HUES48 (cell line): ENCODE results near the gene JMJD4.
A peak's percentile ranks its signal among the peaks of the same experiment; 100 is the strongest.

ENCODE experiments used
- H3K27ac ChIP-seq: one replicate; pipeline ENCODE4 v1.7.0; 2013; ENCODE audit warnings: low read depth, low read length, inconsistent platforms
- H3K27me3 ChIP-seq: 2 replicates; pipeline ENCODE4 v1.6.1; 2013; ENCODE audit warnings: mild to moderate bottlenecking, low read length; ENCODE audit not compliant: control insufficient read depth, insufficient read depth
- H3K36me3 ChIP-seq: 2 replicates; pipeline ENCODE4 v1.6.1; 2013; ENCODE audit warnings: low read length; ENCODE audit not compliant: control insufficient read depth, insufficient read depth
- H3K4me1 ChIP-seq: 2 replicates; pipeline ENCODE4 v1.6.1; 2013; ENCODE audit warnings: mild to moderate bottlenecking, low read length; ENCODE audit not compliant: control insufficient read depth, insufficient read depth
- H3K4me3 ChIP-seq: 2 replicates; pipeline ENCODE4 v1.5.1; 2013; ENCODE audit warnings: mild to moderate bottlenecking, low read depth, low read length
- H3K9ac ChIP-seq: 2 replicates; pipeline ENCODE4 v1.6.1; 2013; ENCODE audit warnings: mild to moderate bottlenecking, low read depth, low read length, moderate library complexity
- H3K9me3 ChIP-seq: 2 replicates; pipeline ENCODE4 v1.6.1; 2013; ENCODE audit warnings: low read length; ENCODE audit not compliant: control insufficient read depth, insufficient read depth

JMJD4 gene, protein sequence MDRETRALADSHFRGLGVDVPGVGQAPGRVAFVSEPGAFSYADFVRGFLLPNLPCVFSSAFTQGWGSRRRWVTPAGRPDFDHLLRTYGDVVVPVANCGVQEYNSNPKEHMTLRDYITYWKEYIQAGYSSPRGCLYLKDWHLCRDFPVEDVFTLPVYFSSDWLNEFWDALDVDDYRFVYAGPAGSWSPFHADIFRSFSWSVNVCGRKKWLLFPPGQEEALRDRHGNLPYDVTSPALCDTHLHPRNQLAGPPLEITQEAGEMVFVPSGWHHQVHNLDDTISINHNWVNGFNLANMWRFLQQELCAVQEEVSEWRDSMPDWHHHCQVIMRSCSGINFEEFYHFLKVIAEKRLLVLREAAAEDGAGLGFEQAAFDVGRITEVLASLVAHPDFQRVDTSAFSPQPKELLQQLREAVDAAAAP

GRCh38 chr1:227734856-227735538 lies at the start of gene JMJD4, which contains the start of gene SNAP47:
TSS of gene JMJD4 (minus strand) at chr1:227735302. CDS start at chr1:227735273, 29 bp downstream.
TSS of gene SNAP47 (plus strand) at chr1:227735435. CDS start at chr1:227747737, 12,302 bp downstream.
- H3K36me3 ChIP-seq: peaks cover 37% of the 10 kb centered on the region
- H3K27ac ChIP-seq: peak within 1 kb of the TSS; percentile 71
- H3K9me3 ChIP-seq: no peaks in the 10 kb centered on the region
- peak within 1 kb of the TSS; percentile 72 for H3K4me3 ChIP-seq
- H3K9ac ChIP-seq: peak within 1 kb of the TSS; percentile 78; the same call in 1 of the 2 replicates
- peaks cover 3% of the 10 kb centered on the region; the same call in 1 of the 2 replicates for H3K4me1 ChIP-seq
- no peaks in the 10 kb centered on the region for H3K27me3 ChIP-seq

DNA sequence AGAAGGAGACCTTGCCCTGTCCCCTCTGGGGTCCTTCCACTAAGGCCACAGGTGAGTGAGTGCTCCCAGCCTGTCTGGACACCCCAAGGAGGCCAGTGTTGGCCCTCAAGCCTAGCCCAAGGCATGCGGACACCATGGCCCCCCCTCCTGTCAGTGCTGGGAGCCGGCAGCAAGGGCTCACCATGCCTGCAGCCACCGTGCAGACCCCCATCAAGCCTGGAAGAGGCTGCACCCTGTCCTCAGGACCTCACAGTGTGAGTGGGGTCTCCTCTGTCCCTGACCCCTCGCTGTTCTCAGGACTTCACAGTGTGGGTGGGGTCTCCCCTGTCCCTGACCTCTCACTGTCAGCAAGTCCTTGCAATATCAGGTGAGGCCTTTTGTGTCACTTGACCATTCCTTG lies 47.1 kb upstream of the JMJD4 start:
- H3K4me3 ChIP-seq: no peak overlapping the region
- H3K27me3 ChIP-seq: peaks cover 18% of the 10 kb centered on the region
- no peak overlapping the region for H3K27ac ChIP-seq

GRCh38 chr1:227781314-227781930 lies 46.3 kb upstream of the JMJD4 start:
- H3K4me1 ChIP-seq: no peaks in the 10 kb centered on the region
- peaks cover 18% of the 10 kb centered on the region for H3K36me3 ChIP-seq
- H3K27ac ChIP-seq: no peak overlapping the region
- H3K9ac ChIP-seq: no peak overlapping the region
- peaks cover 10% of the 10 kb centered on the region for H3K27me3 ChIP-seq
- no peaks in the 10 kb centered on the region for H3K9me3 ChIP-seq
- no peak overlapping the region for H3K4me3 ChIP-seq

More for the DNA sequence above, 47.1 kb upstream of the JMJD4 start:
- H3K36me3 ChIP-seq: peaks cover 14% of the 10 kb centered on the region; the same call in 1 of the 2 replicates
- H3K4me1 ChIP-seq: 0 out of 2 replicates have a peak, but pooled peaks cover 3% of the 10 kb centered on the region
- no peaks in the 10 kb centered on the region for H3K9me3 ChIP-seq
- H3K9ac ChIP-seq: no peak overlapping the region

GRCh38 chr1:227780101-227781044 lies 45.3 kb upstream of the JMJD4 start:
- Histone ChIP-seq H3K36me3 (peaks cover 26% of the 10 kb centered on the region), H3K9me3 (no peaks in the 10 kb centered on the region), H3K9ac (no peak overlapping the region), H3K4me3 (no peak overlapping the region), H3K27ac (no peak overlapping the region), H3K27me3 (no peaks in the 10 kb centered on the region; the same call in 1 of the 2 replicates), H3K4me1 (no peaks in the 10 kb centered on the region)

DNA sequence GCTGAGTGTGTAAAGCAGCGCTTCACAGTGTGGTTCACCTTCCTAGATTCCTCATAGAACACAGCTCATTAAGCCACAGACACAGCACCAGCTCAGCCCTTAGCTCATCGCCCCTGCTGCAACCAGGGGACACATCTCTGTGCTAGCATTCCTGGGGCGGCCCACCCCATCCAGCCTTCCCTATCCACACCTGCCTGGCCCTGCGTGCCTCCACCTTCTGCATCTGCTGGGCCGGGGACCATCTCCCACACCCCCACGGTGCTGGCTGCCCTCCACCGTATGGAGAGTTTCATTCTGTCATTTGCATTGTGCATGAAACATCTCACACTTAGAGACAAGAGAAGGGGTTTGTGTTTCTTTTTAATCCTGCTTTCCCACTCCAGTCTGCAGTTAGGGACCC lies 44.6 kb upstream of the JMJD4 start:
- Histone ChIP-seq H3K9me3 (no peaks in the 10 kb centered on the region), H3K27me3 (no peaks in the 10 kb centered on the region), H3K4me1 (no peaks in the 10 kb centered on the region), H3K4me3 (no peak overlapping the region), H3K36me3 (peaks cover 26% of the 10 kb centered on the region), H3K9ac (no peak overlapping the region), H3K27ac (no peak overlapping the region)

DNA sequence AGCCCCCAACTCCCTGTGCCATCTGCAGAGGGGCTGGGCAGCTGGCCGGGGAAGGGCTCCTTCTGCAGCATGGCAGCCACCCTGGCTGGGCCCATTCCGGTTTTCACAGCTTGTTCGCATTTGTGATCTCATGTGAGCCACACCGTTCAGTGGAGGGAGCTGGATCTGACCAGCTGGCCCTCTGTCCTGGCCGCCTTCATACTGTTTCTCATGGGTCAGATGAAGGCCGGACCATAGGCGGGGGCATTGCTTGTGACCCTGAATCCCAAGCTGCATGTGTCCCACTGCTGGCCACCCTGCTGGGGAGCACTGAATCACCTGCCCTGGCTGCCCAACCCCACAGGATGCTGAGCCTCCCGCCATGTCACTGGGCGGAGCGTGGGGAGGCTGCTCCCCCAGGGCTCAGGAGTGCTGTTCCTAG lies 43.9 kb upstream of the JMJD4 start:
- H3K9ac ChIP-seq: no peak overlapping the region
- no peaks in the 10 kb centered on the region for H3K27me3 ChIP-seq
- H3K4me1 ChIP-seq: no peaks in the 10 kb centered on the region
- peaks cover 26% of the 10 kb centered on the region for H3K36me3 ChIP-seq
- no peak overlapping the region for H3K4me3 ChIP-seq
- no peak overlapping the region for H3K27ac ChIP-seq
- no peaks in the 10 kb centered on the region for H3K9me3 ChIP-seq

- Histone ChIP-seq H3K36me3 (peaks cover 26% of the 10 kb centered on the region), H3K27ac (no peak overlapping the region), H3K9me3 (no peaks in the 10 kb centered on the region), H3K4me1 (no peaks in the 10 kb centered on the region), H3K4me3 (no peak overlapping the region), H3K27me3 (no peaks in the 10 kb centered on the region), H3K9ac (no peak overlapping the region)
Observed at GRCh38 chr1:227778401-227778947, 43.4 kb upstream of the JMJD4 start.

- peaks cover 26% of the 10 kb centered on the region for H3K36me3 ChIP-seq
- no peaks in the 10 kb centered on the region for H3K9me3 ChIP-seq
- no peak overlapping the region for H3K4me3 ChIP-seq
- H3K9ac ChIP-seq: no peak overlapping the region
- no peaks in the 10 kb centered on the region for H3K27me3 ChIP-seq
- H3K27ac ChIP-seq: no peak overlapping the region
- no peaks in the 10 kb centered on the region for H3K4me1 ChIP-seq
Observed at GRCh38 chr1:227777646-227778045, 42.5 kb upstream of the JMJD4 start.

DNA sequence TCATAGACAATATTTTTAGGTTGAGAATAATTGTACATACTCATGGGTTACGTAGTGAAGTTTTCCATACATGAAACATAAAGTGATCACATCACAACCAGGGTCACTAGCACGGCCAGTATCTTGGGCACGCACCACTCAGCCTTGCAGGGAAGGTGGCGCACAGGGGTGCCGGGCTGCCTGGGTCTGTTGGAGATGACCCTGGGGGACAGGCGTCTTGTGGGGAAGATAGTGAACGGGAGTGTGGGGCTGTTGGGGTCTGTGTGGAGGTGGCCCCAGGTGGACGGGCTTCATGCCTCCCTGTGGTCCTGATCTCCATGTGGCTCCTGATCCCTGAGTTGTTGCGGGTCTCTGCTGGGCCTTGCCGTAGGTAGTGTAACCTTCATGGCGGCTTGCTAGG lies 42.1 kb upstream of the JMJD4 start:
- Histone ChIP-seq H3K9ac (no peak overlapping the region), H3K4me3 (no peak overlapping the region), H3K36me3 (peaks cover 21% of the 10 kb centered on the region), H3K4me1 (no peaks in the 10 kb centered on the region), H3K27ac (no peak overlapping the region), H3K9me3 (no peaks in the 10 kb centered on the region), H3K27me3 (no peaks in the 10 kb centered on the region)

- no peaks in the 10 kb centered on the region for H3K4me1 ChIP-seq
- H3K27ac ChIP-seq: no peak overlapping the region
- H3K9ac ChIP-seq: no peak overlapping the region
- H3K9me3 ChIP-seq: no peaks in the 10 kb centered on the region
- no peaks in the 10 kb centered on the region for H3K27me3 ChIP-seq
- peaks cover 19% of the 10 kb centered on the region for H3K36me3 ChIP-seq
- H3K4me3 ChIP-seq: no peak overlapping the region
Observed at GRCh38 chr1:227776331-227776771, 41.2 kb upstream of the JMJD4 start.
